ENCODE measurements around the gene RBM6. TPM values are rescaled to one million over a fixed set of nuclear protein-coding genes. Genes with fewer than 3 reads are reported as not detected.
A peak's percentile ranks its signal among the peaks of the same experiment; 100 is the strongest.

RBM6 gene
- total RNA-seq, 1 experiment from 2014 or later = 90.7 TPM

- no peaks in the 10 kb centered on the region for H3K9me3 ChIP-seq (ENCODE audit: control insufficient read depth, low read depth, low read length)
- H4K20me1 ChIP-seq (ENCODE audit: control insufficient read depth, insufficient read depth, insufficient read length) = no peaks in the 10 kb centered on the region
- no peak for TF ChIP-seq CTCF (conservative IDR thresholded peaks at IDR 0.05)
- H3K4me2 ChIP-seq (ENCODE audit: insufficient read depth, insufficient read length, low read length) = no peak overlapping the region
- H3K4ac ChIP-seq (ENCODE audit: low read depth, low read length) = no peak overlapping the region
- peak overlapping the region in 2 of 3 experiments; percentile 2 to 51; a peak in 3 of 7 replicates for H3K27ac Mint-ChIP-seq
- H2AK5ac ChIP-seq (ENCODE audit: insufficient read length, low read length) = no peak overlapping the region
- H3K79me2 ChIP-seq (ENCODE audit: insufficient read depth, low read length) = no peaks in the 10 kb centered on the region
- no peak overlapping the region for H2BK20ac ChIP-seq (ENCODE audit: low read depth, low read length, poor library complexity, severe bottlenecking)
- no peaks in the 10 kb centered on the region for H3K27me3 ChIP-seq (ENCODE audit: insufficient read depth, low read length)
- H3K23ac ChIP-seq (ENCODE audit: insufficient read length, low read depth, low read length) = no peak overlapping the region
- no peak overlapping the region for H4K91ac ChIP-seq (ENCODE audit: insufficient read length, low read depth, low read length)
- no peak overlapping the region for H2BK15ac ChIP-seq (ENCODE audit: low read depth, low read length)
- no peak overlapping the region for H2BK120ac ChIP-seq (ENCODE audit: low read depth, low read length, poor library complexity, severe bottlenecking)
- H2BK5ac ChIP-seq (ENCODE audit: insufficient read length, low read length) = no peak overlapping the region
- no peak overlapping the region for H3T11ph ChIP-seq (ENCODE audit: low read length)
- no peak overlapping the region for H3K27ac ChIP-seq (ENCODE audit: insufficient read length, low read depth, low read length)
- DNase-seq = no peak
- no peaks in the 10 kb centered on the region for H3K79me1 ChIP-seq (ENCODE audit: insufficient read depth, low read depth, low read length, poor library complexity, severe bottlenecking)
- no peak overlapping the region for H2BK12ac ChIP-seq (ENCODE audit: insufficient read length, low read depth, low read length)
- no peak overlapping the region for H3K14ac ChIP-seq (ENCODE audit: insufficient read depth, low read length)
- no peak overlapping the region for H3K4me3 Mint-ChIP-seq
- H3K27me3 Mint-ChIP-seq (ENCODE audit: low read depth) = no peaks in the 10 kb centered on the region
- H3K4me1 Mint-ChIP-seq = peaks cover 10 to 12% of the 10 kb centered on the region in 2 experiments
- H3K23me2 ChIP-seq (ENCODE audit: insufficient read length, low read depth, low read length, poor library complexity, severe bottlenecking) = no peaks in the 10 kb centered on the region
- no peak overlapping the region for H3K18ac ChIP-seq (ENCODE audit: insufficient read length, low read depth, low read length)
- H3K36me3 Mint-ChIP-seq (ENCODE audit: insufficient read depth in 1 of 3, low read depth in 3 of 3) = peaks cover 21 to 51% (median 50%) of the 10 kb centered on the region in 3 experiments
- peaks cover 6% of the 10 kb centered on the region; the same call in 1 of the 2 replicates for H3K4me1 ChIP-seq (ENCODE audit: insufficient read depth, low read length)
- WGBS (ENCODE audit: extremely low coverage, insufficient read length, low lambda C conversion rate) = no CpG with 5 or more reads among the region's 1 CpG
- H4K5ac ChIP-seq (ENCODE audit: insufficient read length, low read depth, low read length) = no peak overlapping the region
- no peak overlapping the region for H4K8ac ChIP-seq (replicated peaks; ENCODE audit: insufficient read length, low read depth, low read length)
- no peak overlapping the region for H3K9ac ChIP-seq (ENCODE audit: extremely low read depth, insufficient read length, low read length)
- no peak overlapping the region for H3K56ac ChIP-seq (ENCODE audit: insufficient read length, low read depth, low read length)
- H2AFZ ChIP-seq (ENCODE audit: low read length) = no peak overlapping the region
- H3K9me3 Mint-ChIP-seq = no peaks in the 10 kb centered on the region
These were observed 63.9 kb downstream of the RBM6 start for GRCh38 chr3:50003824-50004223.
